Measurements from ENCODE around the gene ICA1L.

DNA sequence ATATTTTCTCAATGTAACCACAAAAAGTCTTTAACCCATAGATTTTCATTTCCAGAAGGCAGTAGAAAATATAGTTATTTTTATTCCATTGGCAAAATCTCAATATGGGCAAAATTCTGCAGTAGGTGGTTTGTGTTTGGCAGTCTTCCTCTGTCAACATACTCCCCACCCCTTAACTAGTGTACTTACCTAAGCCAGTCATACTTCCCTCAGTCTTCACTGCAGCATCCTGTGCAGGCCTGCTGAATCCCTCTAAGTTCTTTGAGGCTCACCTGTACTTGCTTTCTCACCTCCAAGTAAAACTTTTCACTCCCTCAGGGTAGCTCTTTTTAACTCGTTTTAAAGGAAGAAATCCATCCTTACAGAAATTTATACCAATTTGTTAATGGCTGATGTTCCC is 47.3 kb upstream of the ICA1L start:
- TF ChIP-seq, protein P1, sequence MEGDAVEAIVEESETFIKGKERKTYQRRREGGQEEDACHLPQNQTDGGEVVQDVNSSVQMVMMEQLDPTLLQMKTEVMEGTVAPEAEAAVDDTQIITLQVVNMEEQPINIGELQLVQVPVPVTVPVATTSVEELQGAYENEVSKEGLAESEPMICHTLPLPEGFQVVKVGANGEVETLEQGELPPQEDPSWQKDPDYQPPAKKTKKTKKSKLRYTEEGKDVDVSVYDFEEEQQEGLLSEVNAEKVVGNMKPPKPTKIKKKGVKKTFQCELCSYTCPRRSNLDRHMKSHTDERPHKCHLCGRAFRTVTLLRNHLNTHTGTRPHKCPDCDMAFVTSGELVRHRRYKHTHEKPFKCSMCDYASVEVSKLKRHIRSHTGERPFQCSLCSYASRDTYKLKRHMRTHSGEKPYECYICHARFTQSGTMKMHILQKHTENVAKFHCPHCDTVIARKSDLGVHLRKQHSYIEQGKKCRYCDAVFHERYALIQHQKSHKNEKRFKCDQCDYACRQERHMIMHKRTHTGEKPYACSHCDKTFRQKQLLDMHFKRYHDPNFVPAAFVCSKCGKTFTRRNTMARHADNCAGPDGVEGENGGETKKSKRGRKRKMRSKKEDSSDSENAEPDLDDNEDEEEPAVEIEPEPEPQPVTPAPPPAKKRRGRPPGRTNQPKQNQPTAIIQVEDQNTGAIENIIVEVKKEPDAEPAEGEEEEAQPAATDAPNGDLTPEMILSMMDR (conservative IDR thresholded peaks at IDR 0.05; ENCODE audit: low read depth, low read length), result no peak
- no peak for TF ChIP-seq EZH2 (IDR thresholded peaks at IDR 0.05; ENCODE audit: borderline replicate concordance, low read depth, low read length, poor library complexity, severe bottlenecking)

Measured in A673 (cell line).